Astrocyte (in vitro differentiated cells and primary cell): ENCODE results near the gene C19orf25. TPM values are rescaled to one million over a fixed set of nuclear protein-coding genes. Genes with fewer than 3 reads are reported as not detected.

ENCODE experiments used
- DNase-seq: peaks from one replicate; pipeline ENCODE4 v3.0.0-alpha.2; 2010; ENCODE audit warnings: low read depth
- FAIRE-seq: peaks from 2 replicates; lab custom pipeline; 2011; peaks lifted over from hg19 to GRCh38; lab: Jason Lieb, UNC
- H2AFZ ChIP-seq: 2 replicates; pipeline ENCODE4 v1.6.0; 2012; ENCODE audit warnings: low read depth, low read length, inconsistent platforms
- H3K27ac ChIP-seq: 2 replicates; pipeline ENCODE4 v1.5.1; 2011; ENCODE audit warnings: low read depth, low read length, inconsistent platforms
- H3K27me3 ChIP-seq: 2 replicates; pipeline ENCODE4 v1.6.0; 2011; ENCODE audit warnings: low read length, inconsistent platforms; ENCODE audit not compliant: insufficient read depth
- H3K36me3 ChIP-seq: 2 replicates; pipeline ENCODE4 v1.5.1; 2011; ENCODE audit warnings: low read length, inconsistent platforms; ENCODE audit not compliant: insufficient read depth
- H3K4me1 ChIP-seq: 2 replicates; pipeline ENCODE4 v1.5.1; 2011; ENCODE audit warnings: low read length, inconsistent platforms; ENCODE audit not compliant: insufficient read depth
- H3K4me2 ChIP-seq: 2 replicates; pipeline ENCODE4 v1.6.0; 2012; ENCODE audit warnings: low read length, inconsistent platforms
- H3K4me3 ChIP-seq: 2 replicates; pipeline ENCODE4 v1.5.1; 2011; ENCODE audit warnings: low read depth, mild to moderate bottlenecking, low read length, inconsistent platforms; ENCODE audit not compliant: insufficient read depth
- H3K79me2 ChIP-seq: 2 replicates; pipeline ENCODE4 v1.6.0; 2012; ENCODE audit warnings: mild to moderate bottlenecking, low read length, inconsistent platforms; ENCODE audit not compliant: insufficient read depth
- H3K9ac ChIP-seq: 2 replicates; pipeline ENCODE4 v1.6.0; 2012; ENCODE audit warnings: mild to moderate bottlenecking, low read length, inconsistent platforms
- H3K9me3 ChIP-seq: 2 replicates; pipeline ENCODE4 v1.5.1; 2012; ENCODE audit warnings: low read depth, mild to moderate bottlenecking, low read length, inconsistent platforms; ENCODE audit not compliant: insufficient read depth
- H4K20me1 ChIP-seq: 2 replicates; pipeline ENCODE4 v1.6.0; 2012; ENCODE audit warnings: low read length, inconsistent platforms; ENCODE audit not compliant: insufficient read depth
- H3K27ac Mint-ChIP-seq: one replicate; pipeline ENCODE4 v1.8.0; 2021; ENCODE audit warnings: mild to moderate bottlenecking, mixed read lengths; ENCODE audit not compliant: unreplicated experiment
- H3K27me3 Mint-ChIP-seq: one replicate; pipeline ENCODE4 v1.8.0; 2021; ENCODE audit warnings: low read depth, mixed read lengths; ENCODE audit not compliant: unreplicated experiment
- H3K36me3 Mint-ChIP-seq: one replicate; pipeline ENCODE4 v1.8.0; 2021; ENCODE audit warnings: low read depth, mixed read lengths; ENCODE audit not compliant: unreplicated experiment
- H3K4me1 Mint-ChIP-seq: one replicate; pipeline ENCODE4 v1.8.0; 2021; ENCODE audit warnings: low read depth, mixed read lengths; ENCODE audit not compliant: unreplicated experiment
- H3K4me3 Mint-ChIP-seq: one replicate; pipeline ENCODE4 v1.8.0; 2021; ENCODE audit warnings: mild to moderate bottlenecking, moderate library complexity, mixed read lengths; ENCODE audit not compliant: unreplicated experiment
- H3K9me3 Mint-ChIP-seq: one replicate; pipeline ENCODE4 v1.8.0; 2021; ENCODE audit warnings: mild to moderate bottlenecking, mixed read lengths; ENCODE audit not compliant: unreplicated experiment
- CTCF ChIP-seq: IDR thresholded peaks from 2 replicates; pipeline ENCODE4 v1.5.1; 2011; ENCODE audit warnings: low read depth, mild to moderate bottlenecking, inconsistent platforms, low read length, moderate library complexity; ENCODE audit not compliant: insufficient read depth
- EZH2 ChIP-seq: IDR thresholded peaks from 2 replicates; pipeline ENCODE4 v1.6.1; 2012; ENCODE audit warnings: mild to moderate bottlenecking, low read length, inconsistent platforms; ENCODE audit not compliant: insufficient read depth
- total RNA-seq: library from RNA; stranded (reverse); gene quantifications from 2 replicates; pipeline ENCODE4 v1.2.1, GENCODE V29; 2021

Gene C19orf25
- total RNA-seq, 1 donor from 2014 or later: 32.4 TPM

- no peaks in the 10 kb centered on the region for H3K36me3 ChIP-seq
- Mint-ChIP-seq H3K27me3 (peaks cover 16% of the 10 kb centered on the region), H3K4me1 (no peaks in the 10 kb centered on the region)
These were observed 35.3 kb upstream of the C19orf25 start for GRCh38 chr19:1514295-1514661.

GRCh38 chr19:1513499-1514294 is 34.7 kb upstream of the C19orf25 start:
- Mint-ChIP-seq H3K27ac (no peak overlapping the region), H3K4me1 (no peaks in the 10 kb centered on the region), H3K27me3 (peaks cover 16% of the 10 kb centered on the region), H3K9me3 (no peaks in the 10 kb centered on the region), H3K36me3 (no peaks in the 10 kb centered on the region), H3K4me3 (no peak overlapping the region)
- Histone ChIP-seq H3K4me3 (peak overlapping the region; percentile 28), H2AFZ (no peak overlapping the region), H3K4me1 (peaks cover 4% of the 10 kb centered on the region), H3K4me2 (peak overlapping the region; percentile 82), H4K20me1 (no peaks in the 10 kb centered on the region), H3K9ac (peak overlapping the region; percentile 62), H3K9me3 (peaks cover 6% of the 10 kb centered on the region), H3K27me3 (peaks cover 2% of the 10 kb centered on the region), H3K36me3 (no peaks in the 10 kb centered on the region), H3K27ac (no peak overlapping the region), H3K79me2 (no peaks in the 10 kb centered on the region)
- no peak for FAIRE-seq
- TF ChIP-seq CTCF (peak; percentile 27), EZH2 (no peak)
- no peak for DNase-seq

More at GRCh38 chr19:1514295-1514661, 35.3 kb upstream of the C19orf25 start:
- H3K4me3 ChIP-seq: no peak overlapping the region
- Mint-ChIP-seq H3K27ac (peak overlapping the region; percentile 66), H3K36me3 (no peaks in the 10 kb centered on the region), H3K4me3 (no peak overlapping the region), H3K9me3 (no peaks in the 10 kb centered on the region)
- no peak overlapping the region for H3K9ac ChIP-seq
- DNase-seq: no peak
- peaks cover 4% of the 10 kb centered on the region for H3K9me3 ChIP-seq
- H2AFZ ChIP-seq: no peak overlapping the region
- H3K27me3 ChIP-seq: peaks cover 2% of the 10 kb centered on the region
- no peaks in the 10 kb centered on the region for H3K79me2 ChIP-seq
- no peak overlapping the region for H3K4me2 ChIP-seq
- no peaks in the 10 kb centered on the region for H4K20me1 ChIP-seq
- no peak for TF ChIP-seq EZH2
- TF ChIP-seq CTCF: no peak
- no peak overlapping the region for H3K27ac ChIP-seq
- no peak for FAIRE-seq
- H3K4me1 ChIP-seq: peaks cover 4% of the 10 kb centered on the region
